K562 (cell line): ENCODE measurements around the gene KRT8. TPM values are rescaled to one million over a fixed set of nuclear protein-coding genes. Genes with fewer than 3 reads are reported as not detected.
A peak's percentile ranks its signal among the peaks of the same experiment; 100 is the strongest.

Experiments
- CBFA2T3 ChIP-seq: fragments of 450-650 bp; IDR thresholded peaks from 2 replicates; pipeline ENCODE4 v1.6.1; 2017
- ETV5 ChIP-seq: sonication (generic); formaldehyde crosslinking; IDR thresholded peaks from 2 replicates; pipeline ENCODE4 v1.4.0; 2020; ENCODE audit warnings: low read depth, mild to moderate bottlenecking, missing genetic modification reagents
- NRF1 ChIP-seq, 2 experiments: fragments of 450-650 bp; IDR thresholded peaks in 1 of 2; conservative IDR thresholded peaks in 1 of 2; 2 replicates each; pipeline ENCODE4 v1.6.1; 2014; ENCODE audit warnings: mild to moderate bottlenecking in 2 of 2
- RB1 ChIP-seq: fragments of 450-650 bp; IDR thresholded peaks from 2 replicates; pipeline ENCODE4 v1.6.1; 2017; ENCODE audit warnings: low read depth, mild to moderate bottlenecking
- XRCC4 ChIP-seq: IDR thresholded peaks from one replicate; pipeline ENCODE4 v1.6.1; 2011; ENCODE audit not compliant: insufficient read depth, insufficient read length; ENCODE audit errors: extremely low read depth
- YBX1 ChIP-seq: fragments of 450-650 bp; IDR thresholded peaks from 2 replicates; pipeline ENCODE4 v1.7.1; 2016; ENCODE audit warnings: mild to moderate bottlenecking
- ZBTB26 ChIP-seq: fragments of 450-650 bp; formaldehyde crosslinking; IDR thresholded peaks from 2 replicates; pipeline ENCODE4 v1.4.0; 2022; ENCODE audit warnings: missing genetic modification characterization
- ZFP1 ChIP-seq: fragments of 450-650 bp; formaldehyde crosslinking; IDR thresholded peaks from 2 replicates; pipeline ENCODE4 v1.4.0; 2020; ENCODE audit warnings: mild to moderate bottlenecking, mixed read lengths
- ZNF282 ChIP-seq: sonication (generic); formaldehyde crosslinking; IDR thresholded peaks from 2 replicates; pipeline ENCODE4 v1.8.1; 2023; ENCODE audit warnings: missing genetic modification reagents
- ZNF79 ChIP-seq: fragments of 250-450 bp; sonication (Bioruptor Pico); IDR thresholded peaks from 2 replicates; pipeline ENCODE4 v1.4.0; 2020; ENCODE audit warnings: low read depth, mild to moderate bottlenecking, moderate library complexity
- polyA plus RNA-seq, 8 experiments: library from polyadenylated mRNA; depleted of rRNA in 4 of 8; stranded (reverse) in 5 of 8; unstranded in 3 of 8; fragments of >200 nt; fragmentation: Nextera tagmentation in 2 of 8; fragmentation: Illumina TruSeq in 1 of 8; extraction: Ambion mirVana in 2 of 8; extraction: Trizol in 1 of 8; gene quantifications; 2 replicates each; pipeline versions ENCODE4 v1.2.1 to v1.2.3, GENCODE V29; 2011 to 2014; ENCODE audit warnings: inconsistent platforms in 1 of 8, missing spikeins in 1 of 8
- total RNA-seq, 7 experiments: library from RNA; depleted of rRNA in 6 of 7; stranded (reverse); fragments of >200 nt in 6 of 7; fragmentation: Illumina TruSeq in 2 of 7; extraction: Trizol in 2 of 7; gene quantifications; 2 replicates each; pipeline versions ENCODE4 v1.2.1 to v1.2.3, GENCODE V29; 2011 to 2021; ENCODE audit warnings: low replicate concordance in 1 of 7
- TF ChIP-seq, protein P1 (sequence below): fragments of 150-350 bp; IDR thresholded peaks from 2 replicates; pipeline ENCODE4 v1.6.1; 2014; ENCODE audit warnings: low read depth, mild to moderate bottlenecking, low read length, borderline replicate concordance
- TF ChIP-seq, protein P2 (sequence below): sonication (generic); formaldehyde crosslinking; IDR thresholded peaks from 2 replicates; pipeline ENCODE4 v1.8.1; 2023; ENCODE audit warnings: mild to moderate bottlenecking, missing genetic modification reagents

Gene KRT8
- total and polyA plus RNA-seq, 9 of the 15 experiments (the other 6 are each of a cell fraction or from before 2014, with no cell fraction given): 41.5 to 661 (median 260) TPM

DNA sequence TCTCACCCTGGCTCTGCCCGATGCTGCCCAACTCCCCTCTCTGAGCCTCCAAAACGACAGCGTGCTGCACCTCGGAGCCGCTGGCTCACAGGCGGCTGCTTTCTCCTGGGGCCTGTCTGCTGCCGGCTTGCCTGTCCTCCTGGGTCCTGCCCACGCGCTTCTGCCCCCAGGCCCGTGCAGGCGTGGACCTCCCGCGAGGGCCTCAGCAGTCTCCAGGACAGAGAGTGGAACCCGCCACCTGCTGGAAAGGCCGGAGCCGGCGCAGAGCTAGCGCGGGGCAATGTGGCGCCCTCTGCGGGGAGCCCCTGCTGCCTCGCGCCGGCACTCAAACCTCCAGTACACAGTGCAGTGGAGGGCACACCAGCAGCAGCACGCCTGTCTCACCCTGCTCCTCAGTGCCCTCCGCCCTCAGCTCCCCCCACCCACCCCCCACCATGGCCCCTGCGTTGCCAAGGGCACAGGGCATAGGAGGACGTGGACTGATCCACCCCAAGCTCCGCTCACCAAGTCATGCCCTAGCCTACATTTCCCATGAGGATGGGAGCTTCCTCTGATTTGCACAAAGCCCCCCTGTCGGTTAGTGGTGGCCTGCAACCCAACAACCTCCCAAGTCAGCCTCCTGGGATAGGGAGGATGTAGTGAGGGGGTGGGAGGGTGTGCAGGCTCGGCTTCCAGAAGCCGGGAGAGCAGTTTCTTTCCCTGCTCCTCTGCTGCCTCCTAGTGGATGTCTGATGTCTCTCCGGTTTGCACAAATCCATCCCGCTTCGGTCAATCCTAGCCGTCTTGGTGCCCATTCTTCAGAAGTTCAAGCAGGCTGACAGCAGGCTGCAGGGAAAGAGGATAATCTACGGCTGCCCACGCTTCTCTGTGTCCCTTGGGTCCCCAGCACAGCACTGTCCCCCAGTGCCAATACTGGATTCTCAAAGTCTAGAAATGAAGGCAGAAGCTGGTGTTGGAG lies 25.2 kb downstream of the KRT8 start (continued):
- TF ChIP-seq, protein P1, sequence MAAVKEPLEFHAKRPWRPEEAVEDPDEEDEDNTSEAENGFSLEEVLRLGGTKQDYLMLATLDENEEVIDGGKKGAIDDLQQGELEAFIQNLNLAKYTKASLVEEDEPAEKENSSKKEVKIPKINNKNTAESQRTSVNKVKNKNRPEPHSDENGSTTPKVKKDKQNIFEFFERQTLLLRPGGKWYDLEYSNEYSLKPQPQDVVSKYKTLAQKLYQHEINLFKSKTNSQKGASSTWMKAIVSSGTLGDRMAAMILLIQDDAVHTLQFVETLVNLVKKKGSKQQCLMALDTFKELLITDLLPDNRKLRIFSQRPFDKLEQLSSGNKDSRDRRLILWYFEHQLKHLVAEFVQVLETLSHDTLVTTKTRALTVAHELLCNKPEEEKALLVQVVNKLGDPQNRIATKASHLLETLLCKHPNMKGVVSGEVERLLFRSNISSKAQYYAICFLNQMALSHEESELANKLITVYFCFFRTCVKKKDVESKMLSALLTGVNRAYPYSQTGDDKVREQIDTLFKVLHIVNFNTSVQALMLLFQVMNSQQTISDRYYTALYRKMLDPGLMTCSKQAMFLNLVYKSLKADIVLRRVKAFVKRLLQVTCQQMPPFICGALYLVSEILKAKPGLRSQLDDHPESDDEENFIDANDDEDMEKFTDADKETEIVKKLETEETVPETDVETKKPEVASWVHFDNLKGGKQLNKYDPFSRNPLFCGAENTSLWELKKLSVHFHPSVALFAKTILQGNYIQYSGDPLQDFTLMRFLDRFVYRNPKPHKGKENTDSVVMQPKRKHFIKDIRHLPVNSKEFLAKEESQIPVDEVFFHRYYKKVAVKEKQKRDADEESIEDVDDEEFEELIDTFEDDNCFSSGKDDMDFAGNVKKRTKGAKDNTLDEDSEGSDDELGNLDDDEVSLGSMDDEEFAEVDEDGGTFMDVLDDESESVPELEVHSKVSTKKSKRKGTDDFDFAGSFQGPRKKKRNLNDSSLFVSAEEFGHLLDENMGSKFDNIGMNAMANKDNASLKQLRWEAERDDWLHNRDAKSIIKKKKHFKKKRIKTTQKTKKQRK: no peak
- TF ChIP-seq ZNF282 (CRISPR knock-in tag) (no peak), ZBTB26 (peak; percentile 61; the same call in 1 of the 2 replicates), CBFA2T3 (no peak), ZFP1 (peak; percentile 14; the same call in 1 of the 2 replicates), YBX1 (no peak), ZNF79 (no peak), RB1 (peak; percentile 94), NRF1 (conservative IDR thresholded peaks at IDR 0.05 in 1 of 2, IDR thresholded peaks at IDR 0.05 in 1 of 2) (peak; percentile 61 to 64), ETV5 (CRISPR knock-in tag) (peak; percentile 46; the same call in 1 of the 2 replicates), XRCC4 (no peak)
- TF ChIP-seq, protein P2, sequence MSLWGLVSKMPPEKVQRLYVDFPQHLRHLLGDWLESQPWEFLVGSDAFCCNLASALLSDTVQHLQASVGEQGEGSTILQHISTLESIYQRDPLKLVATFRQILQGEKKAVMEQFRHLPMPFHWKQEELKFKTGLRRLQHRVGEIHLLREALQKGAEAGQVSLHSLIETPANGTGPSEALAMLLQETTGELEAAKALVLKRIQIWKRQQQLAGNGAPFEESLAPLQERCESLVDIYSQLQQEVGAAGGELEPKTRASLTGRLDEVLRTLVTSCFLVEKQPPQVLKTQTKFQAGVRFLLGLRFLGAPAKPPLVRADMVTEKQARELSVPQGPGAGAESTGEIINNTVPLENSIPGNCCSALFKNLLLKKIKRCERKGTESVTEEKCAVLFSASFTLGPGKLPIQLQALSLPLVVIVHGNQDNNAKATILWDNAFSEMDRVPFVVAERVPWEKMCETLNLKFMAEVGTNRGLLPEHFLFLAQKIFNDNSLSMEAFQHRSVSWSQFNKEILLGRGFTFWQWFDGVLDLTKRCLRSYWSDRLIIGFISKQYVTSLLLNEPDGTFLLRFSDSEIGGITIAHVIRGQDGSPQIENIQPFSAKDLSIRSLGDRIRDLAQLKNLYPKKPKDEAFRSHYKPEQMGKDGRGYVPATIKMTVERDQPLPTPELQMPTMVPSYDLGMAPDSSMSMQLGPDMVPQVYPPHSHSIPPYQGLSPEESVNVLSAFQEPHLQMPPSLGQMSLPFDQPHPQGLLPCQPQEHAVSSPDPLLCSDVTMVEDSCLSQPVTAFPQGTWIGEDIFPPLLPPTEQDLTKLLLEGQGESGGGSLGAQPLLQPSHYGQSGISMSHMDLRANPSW (CRISPR knock-in tag): no peak
